HepG2 (cell line): ENCODE data around the gene CRMP1. TPM values are rescaled to one million over a fixed set of nuclear protein-coding genes. Genes with fewer than 3 reads are reported as not detected.

Experiments
- ATAC-seq: fragments of 200-7000 bp; cut with Tn5 transposase; 3 replicates; pipeline ENCODE4 v1.9.1; 2020; ENCODE audit warnings: mild to moderate bottlenecking, moderate library complexity
- BruUV-seq: library from RNA; stranded (reverse); fragments of 400-500 nt; replicated peaks from 2 replicates; lab custom pipeline; 2021; lab: Mats Ljungman, UMichigan
- CTCF ChIA-PET: fragments of 300-600 bp; formaldehyde crosslinking; extraction: SDS; loops from one replicate; lab custom pipeline; 2021; ENCODE audit warnings: low total read pairs, inconsistent platforms, low intra/inter-chr PET ratio; lab: Yijun Ruan, JAX
- POLR2A ChIA-PET: fragments of 350-600 bp; sonication (Branson Sonifier 250); formaldehyde crosslinking; loops from one replicate; lab custom pipeline; 2020; ENCODE audit warnings: antibody characterized with exemption, inconsistent platforms; lab: Yijun Ruan, JAX
- DNase-seq: peaks from one replicate; pipeline ENCODE4 v3.0.0-alpha.2; 2015; ENCODE audit warnings: low spot score
- FAIRE-seq: peaks from 3 replicates; lab custom pipeline; 2011; peaks lifted over from hg19 to GRCh38; lab: Jason Lieb, UNC
- H2AFZ ChIP-seq: one replicate; pipeline ENCODE4 v1.6.1; 2011; ENCODE audit warnings: low read length, inconsistent platforms
- H3K27ac ChIP-seq: fragments of 300-600 bp; 3 replicates; pipeline ENCODE4 v1.8.0; 2011; ENCODE audit warnings: mixed run types, mild to moderate bottlenecking, mixed read lengths, low read length, inconsistent platforms; ENCODE audit not compliant: insufficient read depth; ENCODE audit errors: extremely low read length
- H3K27me3 ChIP-seq, 2 experiments: fragments of 200-600 bp in 1 of 2; 2 replicates in 1 of 2; 3 replicates in 1 of 2; pipeline versions ENCODE4 v1.6.0 to v1.8.0; 2011; ENCODE audit warnings: low read length in 2 of 2, mild to moderate bottlenecking in 2 of 2, moderate library complexity in 2 of 2, inconsistent platforms in 1 of 2; ENCODE audit not compliant: insufficient read depth in 2 of 2, control insufficient read depth in 1 of 2
- H3K36me3 ChIP-seq, 2 experiments: fragments of 200-600 bp in 1 of 2; replicated peaks in 1 of 2; 2 replicates in 1 of 2; 3 replicates in 1 of 2; pipeline versions ENCODE4 v1.5.1 to v1.8.0; 2011; ENCODE audit warnings: low read length in 2 of 2, inconsistent platforms in 1 of 2; ENCODE audit not compliant: insufficient read depth in 2 of 2, control insufficient read depth in 1 of 2
- H3K4me1 ChIP-seq: 2 replicates; pipeline ENCODE4 v1.5.1; 2012; ENCODE audit warnings: low read length, inconsistent platforms; ENCODE audit not compliant: insufficient read depth
- H3K4me2 ChIP-seq: 2 replicates; pipeline ENCODE4 v1.6.0; 2011; ENCODE audit warnings: low read depth, low read length, inconsistent platforms
- H3K4me3 ChIP-seq, 3 experiments: fragments of 200-600 bp in 1 of 3; sonication (generic), shearing (Covaris generic) in 1 of 3; replicated peaks in 1 of 3; 2 replicates each; pipeline ENCODE4 v1.5.1; 2011 to 2016; ENCODE audit warnings: low read length in 3 of 3, inconsistent platforms in 2 of 3, low read depth in 2 of 3, mild to moderate bottlenecking in 2 of 3, control low read depth in 1 of 3, mixed read lengths in 1 of 3; ENCODE audit not compliant: insufficient read depth in 1 of 3
- H3K79me2 ChIP-seq: one replicate; pipeline ENCODE4 v1.6.1; 2011; ENCODE audit warnings: low read length, inconsistent platforms; ENCODE audit not compliant: insufficient read depth
- H3K9ac ChIP-seq: 2 replicates; pipeline ENCODE4 v1.6.0; 2011; ENCODE audit warnings: mild to moderate bottlenecking, low read depth, low read length, inconsistent platforms; ENCODE audit not compliant: insufficient read depth
- H3K9me3 ChIP-seq: 2 replicates; pipeline ENCODE4 v1.5.1; 2012; ENCODE audit warnings: mild to moderate bottlenecking, low read length
- H4K20me1 ChIP-seq: 2 replicates; pipeline ENCODE4 v1.6.0; 2011; ENCODE audit warnings: inconsistent platforms, mild to moderate bottlenecking, low read length, moderate library complexity; ENCODE audit not compliant: insufficient read depth
- BRD4 ChIP-seq: sonication (generic); formaldehyde crosslinking; IDR thresholded peaks from 2 replicates; pipeline ENCODE4 v1.4.0; 2020; ENCODE audit warnings: missing genetic modification reagents
- CBFB ChIP-seq: sonication (generic); formaldehyde crosslinking; IDR thresholded peaks from 2 replicates; pipeline ENCODE4 v1.4.0; 2020; ENCODE audit warnings: missing genetic modification reagents
- EHMT2 ChIP-seq: fragments of 200-600 bp; sonication (generic); IDR thresholded peaks from 2 replicates; pipeline ENCODE4 v1.7.0; 2017; ENCODE audit warnings: antibody characterized with exemption, low read depth, low read length, borderline replicate concordance
- JUNB ChIP-seq: sonication (generic); formaldehyde crosslinking; IDR thresholded peaks from 2 replicates; pipeline ENCODE4 v1.8.0; 2022; ENCODE audit warnings: missing genetic modification reagents, mild to moderate bottlenecking, borderline replicate concordance
- KLF11 ChIP-seq: IDR thresholded peaks from 2 replicates; pipeline ENCODE4 v1.6.1; 2016; ENCODE audit warnings: missing compliant biosample characterization
- NCOA5 ChIP-seq: sonication (generic); formaldehyde crosslinking; IDR thresholded peaks from 2 replicates; pipeline ENCODE4 v1.4.0; 2020; ENCODE audit warnings: missing genetic modification reagents
- NFATC3 ChIP-seq: sonication (generic); formaldehyde crosslinking; IDR thresholded peaks from 2 replicates; pipeline ENCODE4 v1.5.1; 2020; ENCODE audit warnings: mild to moderate bottlenecking, missing genetic modification reagents
- RCOR2 ChIP-seq: IDR thresholded peaks from 2 replicates; pipeline ENCODE4 v1.6.1; 2016; ENCODE audit warnings: missing biosample characterization, missing genetic modification reagents
- SMARCC2 ChIP-seq: fragments of 450-650 bp; IDR thresholded peaks from 2 replicates; pipeline ENCODE4 v1.6.1; 2017; ENCODE audit warnings: antibody characterized with exemption, mild to moderate bottlenecking
- SMC3 ChIP-seq: IDR thresholded peaks from 2 replicates; pipeline ENCODE4 v1.6.1; 2011; ENCODE audit warnings: low read length, improper control_type of control experiment
- ZKSCAN5 ChIP-seq: sonication (generic); formaldehyde crosslinking; IDR thresholded peaks from 2 replicates; pipeline ENCODE4 v1.5.1; 2020; ENCODE audit warnings: mild to moderate bottlenecking, missing genetic modification reagents
- ZNF20 ChIP-seq: sonication (generic); formaldehyde crosslinking; IDR thresholded peaks from 2 replicates; pipeline ENCODE4 v1.4.0; 2020; ENCODE audit warnings: mild to moderate bottlenecking, moderate library complexity, missing genetic modification reagents
- ZNF264 ChIP-seq: sonication (generic); formaldehyde crosslinking; IDR thresholded peaks from 2 replicates; pipeline ENCODE4 v1.4.0; 2020; ENCODE audit warnings: missing genetic modification reagents
- ZNF34 ChIP-seq: sonication (generic); formaldehyde crosslinking; IDR thresholded peaks from 2 replicates; pipeline ENCODE4 v1.4.0; 2020; ENCODE audit warnings: mild to moderate bottlenecking, missing genetic modification reagents, borderline replicate concordance
- ZNF530 ChIP-seq: sonication (generic); formaldehyde crosslinking; IDR thresholded peaks from 2 replicates; pipeline ENCODE4 v1.5.0; 2020; ENCODE audit warnings: low read depth, mild to moderate bottlenecking, missing genetic modification reagents
- ZSCAN9 ChIP-seq: IDR thresholded peaks from 2 replicates; pipeline ENCODE4 v1.6.1; 2016; ENCODE audit warnings: borderline replicate concordance
- WGBS: methylation state at CpG from one replicate; pipeline ENCODE4 v1.1.6; 2017; ENCODE audit warnings: low lambda C conversion rate; 5-methylcytosine and 5-hydroxymethylcytosine counted together
- in situ Hi-C: cut with HindIII; loops from 2 replicates; pipeline ENCODE4 v1.10.0; 2017; ENCODE audit warnings: low pct_unique_long_range_greater_than_20kb; ENCODE audit not compliant: extremely low pct_ligation_motif_present
- intact Hi-C: fragments of 100-400 bp; cut with micrococcal nuclease; formaldehyde crosslinking; loops from one replicate; pipeline ENCODE4 v1.10.0; 2022; ENCODE audit not compliant: unreplicated experiment
- polyA plus RNA-seq, 8 experiments: library from polyadenylated mRNA; depleted of rRNA in 3 of 8; stranded (reverse) in 7 of 8; unstranded in 1 of 8; fragments of >200 nt; fragmentation: Illumina TruSeq in 4 of 8; extraction: Trizol in 4 of 8; gene quantifications; 2 replicates each; pipeline versions ENCODE4 v1.2.1 to v1.2.3, GENCODE V29; 2011 to 2016; ENCODE audit warnings: low read depth in 4 of 8, missing spikeins in 1 of 8, mixed read lengths in 1 of 8; ENCODE audit not compliant: insufficient read depth in 1 of 8
- total RNA-seq, 5 experiments: library from RNA; depleted of rRNA; stranded (reverse); fragments of >200 nt; fragmentation: Illumina TruSeq; extraction: Trizol; gene quantifications; 2 replicates each; pipeline ENCODE4 v1.2.3, GENCODE V29; 2016; ENCODE audit warnings: low read depth in 1 of 5
- TF ChIP-seq, protein P1 (sequence below): sonication (generic); formaldehyde crosslinking; IDR thresholded peaks from 2 replicates; pipeline ENCODE4 v1.5.1; 2020; ENCODE audit warnings: mild to moderate bottlenecking, missing genetic modification reagents
- TF ChIP-seq, protein P2 (sequence below): IDR thresholded peaks from 2 replicates; pipeline ENCODE4 v1.6.1; 2016; ENCODE audit warnings: mild to moderate bottlenecking, missing biosample characterization, missing genetic modification reagents

The CRMP1 gene
- total and polyA plus RNA-seq, 2 of the 13 experiments (the other 11 are each of a cell fraction or from before 2014, with no cell fraction given) = not detected

DNA sequence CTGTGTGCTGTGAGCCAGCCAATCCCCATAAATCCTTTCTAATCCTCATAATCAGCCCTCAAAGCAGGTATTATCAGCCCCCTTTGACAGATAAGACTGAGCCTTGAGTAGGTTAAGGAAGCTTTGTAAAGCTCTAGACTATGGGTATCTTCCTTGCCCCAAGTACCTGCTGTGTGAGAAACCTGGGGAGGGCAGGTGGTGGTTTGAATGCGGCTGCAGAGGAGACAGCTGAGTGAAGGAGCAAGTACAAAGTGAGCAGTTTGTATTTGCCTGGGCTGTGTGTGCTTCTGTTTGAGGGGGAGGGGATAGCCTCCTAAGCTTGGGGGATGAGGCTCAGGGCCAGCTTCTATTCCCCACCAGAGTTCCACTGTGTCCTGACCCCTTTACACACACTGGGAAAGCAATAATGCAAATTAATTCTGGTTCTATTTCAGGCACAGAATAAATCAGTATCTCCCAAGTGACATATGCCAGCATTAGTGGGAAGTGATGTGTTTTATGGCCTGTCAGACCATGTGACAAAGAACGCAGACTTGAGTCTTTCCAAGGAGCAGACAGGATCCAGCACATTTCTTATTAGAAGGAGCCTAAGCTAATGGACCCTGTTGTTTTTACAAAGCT lies 118.4 kb downstream of the CRMP1 start:
- intact Hi-C loops = no loop called here
- Histone ChIP-seq H2AFZ (no peak overlapping the region), H3K9me3 (peaks cover 26% of the 10 kb centered on the region), H4K20me1 (no peaks in the 10 kb centered on the region), H3K4me1 (no peaks in the 10 kb centered on the region), H3K9ac (no peak overlapping the region), H3K27ac (no peak overlapping the region), H3K27me3 (no peaks in the 10 kb centered on the region), H3K4me2 (no peak overlapping the region), H3K36me3 (peaks cover 0 to 5% of the 10 kb centered on the region in 2 experiments; a peak in 1 of 5 replicates), H3K4me3 (no peak overlapping the region)
- DNase-seq = no peak
- FAIRE-seq = no peak
- CTCF ChIA-PET = no interaction called here
- no peak for ATAC-seq
- in situ Hi-C loops = no loop called here
- no TSS peak for BruUV-seq
- TF ChIP-seq BRD4 (CRISPR knock-in tag) = no peak
- no peak for TF ChIP-seq ZKSCAN5 (CRISPR knock-in tag)
- TF ChIP-seq, protein P1, sequence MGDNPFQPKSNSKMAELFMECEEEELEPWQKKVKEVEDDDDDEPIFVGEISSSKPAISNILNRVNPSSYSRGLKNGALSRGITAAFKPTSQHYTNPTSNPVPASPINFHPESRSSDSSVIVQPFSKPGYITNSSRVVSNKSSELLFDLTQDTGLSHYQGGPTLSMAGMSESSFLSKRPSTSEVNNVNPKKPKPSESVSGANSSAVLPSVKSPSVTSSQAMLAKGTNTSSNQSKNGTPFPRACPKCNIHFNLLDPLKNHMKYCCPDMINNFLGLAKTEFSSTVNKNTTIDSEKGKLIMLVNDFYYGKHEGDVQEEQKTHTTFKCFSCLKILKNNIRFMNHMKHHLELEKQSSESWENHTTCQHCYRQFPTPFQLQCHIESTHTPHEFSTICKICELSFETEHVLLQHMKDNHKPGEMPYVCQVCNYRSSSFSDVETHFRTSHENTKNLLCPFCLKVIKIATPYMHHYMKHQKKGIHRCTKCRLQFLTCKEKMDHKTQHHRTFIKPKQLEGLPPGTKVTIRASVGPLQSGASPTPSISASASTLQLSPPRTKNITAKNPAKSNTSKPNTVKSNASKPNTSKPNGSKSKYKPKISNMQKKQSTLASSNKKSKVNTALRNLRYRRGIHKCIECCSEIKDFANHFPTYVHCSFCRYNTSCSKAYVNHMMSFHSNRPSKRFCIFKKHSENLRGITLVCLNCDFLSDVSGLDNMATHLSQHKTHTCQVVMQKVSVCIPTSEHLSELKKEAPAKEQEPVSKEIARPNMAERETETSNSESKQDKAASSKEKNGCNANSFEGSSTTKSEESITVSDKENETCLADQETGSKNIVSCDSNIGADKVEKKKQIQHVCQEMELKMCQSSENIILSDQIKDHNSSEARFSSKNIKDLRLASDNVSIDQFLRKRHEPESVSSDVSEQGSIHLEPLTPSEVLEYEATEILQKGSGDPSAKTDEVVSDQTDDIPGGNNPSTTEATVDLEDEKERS (CRISPR knock-in tag) = no peak
- TF ChIP-seq NFATC3 (CRISPR knock-in tag) = no peak
- TF ChIP-seq NCOA5 (CRISPR knock-in tag) = no peak
- TF ChIP-seq, protein P2, sequence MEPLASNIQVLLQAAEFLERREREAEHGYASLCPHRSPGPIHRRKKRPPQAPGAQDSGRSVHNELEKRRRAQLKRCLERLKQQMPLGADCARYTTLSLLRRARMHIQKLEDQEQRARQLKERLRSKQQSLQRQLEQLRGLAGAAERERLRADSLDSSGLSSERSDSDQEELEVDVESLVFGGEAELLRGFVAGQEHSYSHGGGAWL (CRISPR knock-in tag) = no peak
- TF ChIP-seq SMARCC2 = no peak
- no peak for TF ChIP-seq EHMT2
- no peak for TF ChIP-seq ZNF264
- TF ChIP-seq ZNF20 (CRISPR knock-in tag) = no peak
- no peak for TF ChIP-seq CBFB (CRISPR knock-in tag)
- no peak for TF ChIP-seq ZNF34 (CRISPR knock-in tag)
- no peak for TF ChIP-seq JUNB (CRISPR knock-in tag)
- TF ChIP-seq SMC3 = no peak
- no peak for TF ChIP-seq ZNF530 (CRISPR knock-in tag)
- TF ChIP-seq ZSCAN9 (CRISPR knock-in tag) = no peak
- no peak for TF ChIP-seq KLF11
- no peak for TF ChIP-seq RCOR2 (CRISPR knock-in tag)
- TF ChIP-seq, all 625 proteins: peak for 0
- 97% methylated on average over 2 of the region's 2 CpGs for WGBS
- POLR2A ChIA-PET = no interaction called here
- no peaks in the 10 kb centered on the region for H3K79me2 ChIP-seq
